Limb (tissue), 2 donors: ENCODE data around the gene ZNF516.
A peak's percentile ranks its signal among the peaks of the same experiment; 100 is the strongest.

Experiments
- DNase-seq, 2 donors: peaks; one replicate each; pipeline ENCODE4 v3.0.0-alpha.2; 2016; ENCODE audit errors: extremely low spot score in 2 of 2

ZNF516 gene

GRCh38 chr18:76402026-76402990 is 92.7 kb downstream of the ZNF516 start:
- DNase-seq: peak in 1 of 2 donors; percentile 24

GRCh38 chr18:76401498-76401897 is 93.5 kb downstream of the ZNF516 start:
- DNase-seq: peak in 1 of 2 donors; percentile 75

GRCh38 chr18:76399613-76400391 is 95.2 kb downstream of the ZNF516 start:
- no peak for DNase-seq

- DNase-seq: peak; percentile 82 to 89
Observed at GRCh38 chr18:76398896-76399612, 96.0 kb downstream of the ZNF516 start.

- no peak for DNase-seq
Observed at GRCh38 chr18:76398295-76398694, 96.7 kb downstream of the ZNF516 start.

- DNase-seq: peak in 1 of 2 donors; percentile 1
Observed at GRCh38 chr18:76397631-76398030, 97.4 kb downstream of the ZNF516 start.

- peak in 1 of 2 donors; percentile 21 for DNase-seq
Observed at GRCh38 chr18:76396792-76397191, 98.2 kb downstream of the ZNF516 start.

- peak in 1 of 2 donors; percentile 27 for DNase-seq
Observed at GRCh38 chr18:76395609-76396008, 99.4 kb downstream of the ZNF516 start.

GRCh38 chr18:76394780-76395476 is 100.1 kb downstream of the ZNF516 start:
- peak in 1 of 2 donors; percentile 26 for DNase-seq

GRCh38 chr18:76392349-76392748 is 102.7 kb downstream of the ZNF516 start:
- DNase-seq: peak in 1 of 2 donors; percentile 33

GRCh38 chr18:76391746-76392145 is 103.3 kb downstream of the ZNF516 start:
- DNase-seq: peak in 1 of 2 donors; percentile 21

GRCh38 chr18:76391038-76391437 is 104.0 kb downstream of the ZNF516 start:
- DNase-seq: no peak

GRCh38 chr18:76390452-76391035 is 104.5 kb downstream of the ZNF516 start:
- DNase-seq: no peak

GRCh38 chr18:76389716-76390115 is 105.3 kb downstream of the ZNF516 start:
- DNase-seq: peak in 1 of 2 donors; percentile 22

- DNase-seq: peak in 1 of 2 donors; percentile 32
Observed at GRCh38 chr18:76388891-76389423, 106.1 kb downstream of the ZNF516 start.

GRCh38 chr18:76388261-76388660 is 106.8 kb downstream of the ZNF516 start:
- DNase-seq: no peak

- DNase-seq: no peak
Observed at GRCh38 chr18:76387608-76388007, 107.4 kb downstream of the ZNF516 start.

- no peak for DNase-seq
Observed at GRCh38 chr18:76386886-76387285, 108.2 kb downstream of the ZNF516 start.

- DNase-seq: no peak
Observed at GRCh38 chr18:76386071-76386470, 109.0 kb downstream of the ZNF516 start.

- peak in 1 of 2 donors; percentile 50 for DNase-seq
Observed at GRCh38 chr18:76385681-76385975, 109.4 kb downstream of the ZNF516 start.
